ENCODE measurements around the gene DNAI7. TPM values are rescaled to one million over a fixed set of nuclear protein-coding genes. Genes with fewer than 3 reads are reported as not detected.

DNAI7 gene
- total and polyA plus RNA-seq, 2 of the 13 experiments (the other 11 are each of a cell fraction or from before 2014, with no cell fraction given), result 0.04 to 0.25 TPM

- Histone ChIP-seq H3K4me2 (ENCODE audit: low read depth, low read length) (no peak overlapping the region), H3K27me3 (ENCODE audit: control insufficient read depth in 1 of 2, insufficient read depth in 2 of 2, low read length in 2 of 2) (no peaks in the 10 kb centered on the region), H3K36me3 (replicated peaks in 1 of 2; ENCODE audit: control insufficient read depth in 1 of 2, insufficient read depth in 2 of 2, low read length in 2 of 2) (no peaks in the 10 kb centered on the region), H3K27ac (ENCODE audit: extremely low read length, insufficient read depth, low read length) (no peak overlapping the region), H3K79me2 (ENCODE audit: insufficient read depth, low read length) (no peaks in the 10 kb centered on the region), H3K9me3 (ENCODE audit: low read length) (no peaks in the 10 kb centered on the region), H3K4me1 (ENCODE audit: insufficient read depth, low read length) (no peaks in the 10 kb centered on the region), H4K20me1 (ENCODE audit: insufficient read depth, low read length) (no peaks in the 10 kb centered on the region), H3K4me3 (replicated peaks in 1 of 3; ENCODE audit: insufficient read depth in 1 of 3, low read depth in 2 of 3, low read length in 3 of 3) (no peak overlapping the region), H3K9ac (ENCODE audit: insufficient read depth, low read depth, low read length) (no peak overlapping the region), H2AFZ (ENCODE audit: low read length) (no peak overlapping the region)
- ChIA-PET CTCF (ENCODE audit: low intra/inter-chr PET ratio, low total read pairs) (no interaction called here), POLR2A (no interaction called here)
- intact Hi-C loops (cut with micrococcal nuclease; ENCODE audit: unreplicated experiment) (no loop called here), in situ Hi-C loops (cut with HindIII; ENCODE audit: extremely low pct_ligation_motif_present, low pct_unique_long_range_greater_than_20kb) (no loop called here)
- TF ChIP-seq ZC3H4 (CRISPR knock-in tag; IDR thresholded peaks at IDR 0.05; ENCODE audit: borderline replicate concordance) (no peak), SRSF9 (IDR thresholded peaks at IDR 0.05; ENCODE audit: borderline replicate concordance, insufficient read depth, low read depth, low read length, poor library complexity, severe bottlenecking) (no peak)
- TF ChIP-seq, protein P1, sequence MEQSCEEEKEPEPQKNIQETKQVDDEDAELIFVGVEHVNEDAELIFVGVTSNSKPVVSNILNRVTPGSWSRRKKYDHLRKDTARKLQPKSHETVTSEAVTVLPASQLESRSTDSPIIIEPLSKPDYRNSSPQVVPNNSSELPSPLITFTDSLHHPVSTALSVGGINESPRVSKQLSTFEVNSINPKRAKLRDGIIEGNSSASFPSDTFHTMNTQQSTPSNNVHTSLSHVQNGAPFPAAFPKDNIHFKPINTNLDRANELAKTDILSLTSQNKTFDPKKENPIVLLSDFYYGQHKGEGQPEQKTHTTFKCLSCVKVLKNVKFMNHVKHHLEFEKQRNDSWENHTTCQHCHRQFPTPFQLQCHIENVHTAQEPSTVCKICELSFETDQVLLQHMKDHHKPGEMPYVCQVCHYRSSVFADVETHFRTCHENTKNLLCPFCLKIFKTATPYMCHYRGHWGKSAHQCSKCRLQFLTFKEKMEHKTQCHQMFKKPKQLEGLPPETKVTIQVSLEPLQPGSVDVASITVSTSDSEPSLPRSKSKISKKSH (CRISPR knock-in tag; IDR thresholded peaks at IDR 0.05; ENCODE audit: borderline replicate concordance), result no peak
- DNase-seq (ENCODE audit: low spot score) (no peak), FAIRE-seq (no peak), ATAC-seq (no peak)
- 51% methylated on average over 4 of the region's 4 CpGs for WGBS (ENCODE audit: low lambda C conversion rate)
- BruUV-seq (replicated peaks), result no TSS peak
These were observed 92.6 kb downstream of the DNAI7 start for GRCh38 chr12:25102402-25102801.

DNA sequence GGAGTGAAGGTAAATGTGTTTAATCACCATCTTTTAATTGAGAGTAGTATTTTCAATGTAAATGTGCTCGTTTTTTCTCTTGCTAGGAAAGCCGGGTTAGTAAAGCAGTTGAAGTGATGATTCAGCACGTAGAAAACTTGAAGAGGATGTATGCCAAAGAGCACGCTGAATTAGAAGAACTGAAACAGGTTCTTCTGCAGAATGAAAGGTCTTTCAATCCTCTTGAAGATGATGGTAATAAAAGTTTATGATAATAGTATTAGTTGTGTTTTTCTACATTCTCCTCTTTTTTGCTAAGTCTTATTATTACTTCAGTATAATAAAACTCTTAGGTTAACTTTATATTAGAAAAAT lies 93.9 kb downstream of the DNAI7 start:
- H3K4me1 ChIP-seq (ENCODE audit: insufficient read depth, low read length), result no peaks in the 10 kb centered on the region
- ChIA-PET POLR2A (no interaction called here), CTCF (ENCODE audit: low intra/inter-chr PET ratio, low total read pairs) (no interaction called here)
- H3K4me2 ChIP-seq (ENCODE audit: low read depth, low read length), result no peak overlapping the region
- no peaks in the 10 kb centered on the region for H3K9me3 ChIP-seq (ENCODE audit: low read length)
- H4K20me1 ChIP-seq (ENCODE audit: insufficient read depth, low read length), result no peaks in the 10 kb centered on the region
- no peaks in the 10 kb centered on the region for H3K27me3 ChIP-seq (ENCODE audit: control insufficient read depth in 1 of 2, insufficient read depth in 2 of 2, low read length in 2 of 2)
- 52% methylated on average over 4 of the region's 4 CpGs for WGBS (ENCODE audit: low lambda C conversion rate)
- DNase-seq (ENCODE audit: low spot score) (no peak), FAIRE-seq (no peak), ATAC-seq (no peak)
- H3K79me2 ChIP-seq (ENCODE audit: insufficient read depth, low read length), result no peaks in the 10 kb centered on the region
- no TSS peak for BruUV-seq (replicated peaks)
- H3K4me3 ChIP-seq (replicated peaks in 1 of 3; ENCODE audit: insufficient read depth in 1 of 3, low read depth in 2 of 3, low read length in 3 of 3), result no peak overlapping the region
- H2AFZ ChIP-seq (ENCODE audit: low read length), result no peak overlapping the region
- no peak overlapping the region for H3K9ac ChIP-seq (ENCODE audit: insufficient read depth, low read depth, low read length)
- intact Hi-C loops (cut with micrococcal nuclease; ENCODE audit: unreplicated experiment), result no loop called here
- in situ Hi-C loops (cut with HindIII; ENCODE audit: extremely low pct_ligation_motif_present, low pct_unique_long_range_greater_than_20kb), result no loop called here
- no peak overlapping the region for H3K27ac ChIP-seq (ENCODE audit: extremely low read length, insufficient read depth, low read length)
- no peaks in the 10 kb centered on the region for H3K36me3 ChIP-seq (replicated peaks in 1 of 2; ENCODE audit: control insufficient read depth in 1 of 2, insufficient read depth in 2 of 2, low read length in 2 of 2)
- TF ChIP-seq MAFK (conservative IDR thresholded peaks at IDR 0.05 in 1 of 2, IDR thresholded peaks at IDR 0.05 in 1 of 2; ENCODE audit: low read length in 2 of 2) (peak in 1 of 2 experiments; percentile 12; a peak in 1 of 4 replicates), CBX1 (IDR thresholded peaks at IDR 0.05; ENCODE audit: low read depth) (no peak)
